GM19043 (cell line): Measurements from ENCODE around the gene TUBB6.

Source experiments
- ATAC-seq: cut with Tn5 transposase; IDR thresholded peaks from one replicate; pipeline ENCODE4 v1.9.1; 2021; ENCODE audit warnings: low read depth; ENCODE audit not compliant: unreplicated experiment

TUBB6 gene

DNA sequence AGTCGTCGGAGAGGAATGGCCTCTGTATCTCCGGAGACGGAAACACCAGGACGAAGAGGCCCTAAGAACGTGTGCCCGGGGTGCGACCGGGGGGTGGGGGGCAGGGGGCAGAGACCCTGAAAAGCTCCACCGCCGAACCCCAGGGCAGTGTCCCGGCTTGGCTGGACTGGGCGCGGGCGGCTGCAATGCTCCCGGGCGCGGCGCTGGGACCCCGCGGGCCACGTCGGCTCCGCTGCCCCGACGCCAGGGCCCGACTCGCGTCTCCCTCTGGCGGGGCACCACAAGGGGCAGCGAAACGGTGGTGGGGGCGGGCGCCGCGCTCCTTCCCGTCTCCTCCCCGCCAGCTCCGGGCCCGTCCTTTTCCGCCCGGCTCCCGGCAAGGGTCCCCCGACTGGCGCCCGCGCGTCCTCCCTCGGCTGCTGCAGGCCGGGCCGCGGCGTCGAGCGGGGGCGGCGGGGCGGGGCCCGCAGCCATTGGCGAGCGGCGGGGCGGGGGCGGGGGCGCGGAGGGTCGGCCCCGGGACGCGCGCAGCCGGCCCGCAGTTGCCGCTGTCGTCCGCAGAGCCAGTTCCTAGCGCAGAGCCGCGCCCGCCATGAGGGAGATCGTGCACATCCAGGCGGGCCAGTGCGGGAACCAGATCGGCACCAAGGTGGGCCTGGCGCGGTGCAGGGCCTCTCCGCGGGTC, at the start of gene TUBB6:
Gene TUBB6 (plus strand): TSS at position 541 of the 685 bp plus-strand sequence. CDS start 52 bp downstream, at position 593.
- peak; percentile 51 for ATAC-seq

DNA sequence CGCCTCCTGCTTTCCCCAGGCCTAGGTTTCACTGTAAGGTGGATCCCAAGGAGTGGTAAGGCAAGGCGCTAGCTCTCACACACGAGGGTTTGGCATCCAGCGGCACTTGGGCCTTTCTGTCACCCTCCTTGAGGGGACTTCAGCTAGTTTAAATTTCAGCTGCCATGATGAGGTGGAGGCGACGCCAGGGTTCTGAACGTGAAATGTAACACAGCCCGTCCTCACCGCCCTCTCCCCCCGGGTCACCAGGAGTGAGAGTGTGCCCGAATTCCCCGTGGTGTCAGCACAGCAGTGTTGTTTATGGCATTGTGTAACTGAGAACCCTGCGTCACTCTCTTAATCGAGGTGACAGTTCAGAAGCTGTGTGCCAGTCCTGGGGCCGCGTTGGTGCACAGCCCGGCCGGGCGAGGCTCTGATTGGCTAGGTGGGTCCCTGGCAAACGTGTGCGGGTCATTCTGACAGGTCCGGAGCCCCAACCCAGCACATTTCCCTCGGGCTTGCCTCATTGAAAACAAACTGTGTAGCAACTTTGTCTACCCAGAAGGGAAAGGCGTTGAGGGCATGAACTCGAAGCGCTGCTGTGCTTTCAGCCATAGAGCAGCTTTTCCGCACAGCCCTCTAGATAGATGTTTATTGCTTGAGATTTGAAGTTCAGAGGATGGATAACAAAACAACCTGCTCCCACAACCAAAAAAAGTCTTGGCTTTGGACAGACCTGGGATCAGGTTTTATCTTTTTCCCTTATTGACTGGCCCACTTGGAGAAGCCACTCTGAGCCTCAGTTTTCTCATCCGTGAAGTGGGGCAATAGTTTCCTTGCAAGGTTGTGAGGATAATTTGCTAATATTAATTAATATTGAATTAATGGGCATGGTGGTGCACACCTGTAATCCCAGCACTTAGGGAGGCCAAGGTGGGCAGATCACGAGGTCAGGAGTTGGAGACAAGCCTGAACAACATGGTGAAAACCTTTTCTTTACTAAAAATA, 49.0 kb upstream of the TUBB6 start:
- ATAC-seq, result no peak

DNA sequence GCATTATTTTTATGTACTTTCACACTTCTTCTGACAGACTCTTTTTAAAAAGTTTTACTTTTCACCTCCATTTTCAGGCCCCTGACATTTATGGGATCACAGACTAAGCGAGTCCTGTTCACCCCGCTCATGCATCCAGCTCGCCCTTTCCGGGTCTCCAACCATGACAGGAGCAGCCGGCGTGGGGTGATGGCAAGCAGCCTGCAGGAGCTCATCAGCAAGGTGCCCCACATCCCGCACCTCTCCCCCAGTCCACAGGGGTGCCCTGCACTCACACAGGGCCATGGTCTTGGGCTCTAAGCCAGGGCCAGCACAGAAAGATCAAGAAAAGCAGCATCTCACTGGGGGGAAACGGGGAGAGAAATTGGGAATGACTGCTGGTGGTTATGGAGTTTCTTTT, 45.3 kb upstream of the TUBB6 start:
- no peak for ATAC-seq

- ATAC-seq, result no peak
Measured at GRCh38 chr18:12264864-12265263, 43.2 kb upstream of the TUBB6 start.

- ATAC-seq, result peak; percentile 85
Measured at GRCh38 chr18:12271376-12272235, 36.4 kb upstream of the TUBB6 start.

- no peak for ATAC-seq
Measured at GRCh38 chr18:12274793-12275192, 33.2 kb upstream of the TUBB6 start.

DNA sequence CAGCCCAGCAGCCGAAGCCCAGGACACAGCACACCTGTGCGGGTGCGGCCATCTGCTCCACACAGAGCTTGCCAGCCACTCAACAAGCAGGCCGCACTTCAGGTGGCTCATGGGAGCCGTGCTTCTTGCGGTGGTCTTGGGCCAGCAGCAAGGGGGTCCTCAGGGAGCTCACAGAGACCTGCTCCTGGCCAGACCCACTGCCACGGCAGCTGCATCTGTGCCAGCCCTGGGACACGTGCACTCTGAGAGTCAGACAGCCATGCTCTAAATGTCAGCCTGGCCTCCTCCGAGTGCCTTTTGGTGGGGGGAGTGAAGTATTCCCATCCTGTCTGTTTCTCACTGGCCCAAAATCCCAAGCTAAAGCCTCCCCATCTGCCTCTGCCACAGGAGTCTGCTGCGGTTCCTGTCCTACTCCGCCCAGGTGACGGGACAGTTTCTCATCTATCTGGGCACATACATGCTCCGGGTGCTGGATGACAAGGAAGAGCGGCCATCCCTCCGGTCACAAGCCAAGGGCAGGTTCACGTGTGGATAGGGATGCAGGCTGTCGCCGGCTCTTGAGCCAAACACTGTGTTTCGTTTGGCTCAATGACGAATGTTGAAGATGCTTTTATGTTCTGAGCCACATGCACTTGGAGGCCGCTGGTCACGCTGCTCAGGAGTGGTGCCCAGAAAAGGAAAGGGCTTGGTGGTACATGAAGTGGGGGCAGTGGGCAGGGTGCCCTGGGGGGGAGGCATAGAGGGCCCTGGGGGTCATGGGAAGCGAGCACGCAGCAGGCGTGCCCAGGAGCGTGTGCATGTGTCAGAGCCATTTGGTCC, 31.1 kb upstream of the TUBB6 start:
- no peak for ATAC-seq

DNA sequence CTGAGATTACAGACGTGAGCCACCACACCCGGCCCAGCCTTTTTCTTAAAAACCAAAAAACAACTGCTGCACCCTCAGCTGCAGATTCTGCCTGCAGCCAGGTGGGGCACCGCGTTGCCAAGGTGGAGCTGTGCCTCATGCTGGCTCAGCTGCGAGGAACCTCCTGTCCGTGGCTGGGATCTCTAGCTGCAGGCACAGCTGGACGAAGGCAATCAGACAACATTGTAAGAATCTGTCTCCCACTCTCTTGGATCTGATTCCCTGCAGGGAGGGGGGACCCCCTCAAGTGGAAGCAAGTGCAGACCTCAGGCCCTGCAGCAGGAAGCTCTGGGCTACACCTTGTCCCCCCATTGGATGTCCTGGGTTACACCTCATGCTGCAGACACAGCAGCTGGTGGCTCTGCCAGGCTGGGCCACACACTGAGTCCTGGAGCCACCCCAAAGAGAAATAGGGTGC, 29.8 kb upstream of the TUBB6 start:
- ATAC-seq, result no peak

DNA sequence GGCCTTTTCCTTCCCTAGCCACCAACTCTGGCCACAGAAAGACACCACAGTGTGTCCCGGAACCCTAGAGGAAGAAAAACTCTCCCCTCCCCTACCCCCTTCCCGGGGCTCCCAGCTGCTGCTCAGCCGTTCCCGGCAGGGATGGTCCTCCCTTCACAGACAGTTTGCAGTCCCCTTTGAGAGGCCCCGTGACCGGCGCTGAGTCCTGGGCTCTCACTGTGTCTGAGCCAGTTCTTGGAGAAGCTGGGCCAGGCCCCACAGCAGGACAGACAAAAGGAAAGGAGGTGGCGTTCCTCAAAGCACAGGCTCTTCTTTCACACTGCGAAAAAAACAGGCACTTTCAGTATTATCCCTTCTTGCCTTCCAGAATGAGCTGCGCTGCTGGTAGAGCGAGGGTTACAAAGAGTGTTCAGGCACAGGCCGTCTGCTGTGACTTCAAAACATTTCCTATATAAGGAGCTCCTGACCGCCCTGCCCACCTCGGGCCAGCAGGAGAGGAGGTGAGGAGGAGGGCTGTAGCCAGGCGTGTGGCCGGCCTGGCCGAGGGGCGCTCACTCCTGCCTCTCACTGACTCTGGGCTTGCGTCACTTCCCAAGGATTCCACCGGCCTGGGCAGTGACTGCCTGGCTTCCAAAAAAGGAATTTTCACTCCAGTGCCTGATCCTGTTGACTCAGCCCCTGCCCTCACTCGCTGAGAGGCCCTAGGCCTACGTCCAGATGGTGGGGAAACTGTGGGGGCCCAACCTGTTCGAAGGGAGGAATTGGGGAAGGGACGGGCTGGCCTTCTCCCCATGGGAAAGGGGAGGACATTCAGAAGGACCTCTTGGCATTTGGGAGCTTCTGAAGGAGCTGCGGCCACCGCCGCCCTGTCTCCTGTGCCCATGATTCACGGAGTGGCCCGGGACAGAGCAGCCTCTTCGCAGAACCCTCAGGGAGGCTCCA, 29.0 kb upstream of the TUBB6 start:
- no peak for ATAC-seq

- no peak for ATAC-seq
Measured at GRCh38 chr18:12279781-12280531, 28.1 kb upstream of the TUBB6 start.

- no peak for ATAC-seq
Measured at GRCh38 chr18:12281861-12282260, 26.2 kb upstream of the TUBB6 start.

GRCh38 chr18:12282442-12283039, 25.5 kb upstream of the TUBB6 start:
- ATAC-seq, result no peak

DNA sequence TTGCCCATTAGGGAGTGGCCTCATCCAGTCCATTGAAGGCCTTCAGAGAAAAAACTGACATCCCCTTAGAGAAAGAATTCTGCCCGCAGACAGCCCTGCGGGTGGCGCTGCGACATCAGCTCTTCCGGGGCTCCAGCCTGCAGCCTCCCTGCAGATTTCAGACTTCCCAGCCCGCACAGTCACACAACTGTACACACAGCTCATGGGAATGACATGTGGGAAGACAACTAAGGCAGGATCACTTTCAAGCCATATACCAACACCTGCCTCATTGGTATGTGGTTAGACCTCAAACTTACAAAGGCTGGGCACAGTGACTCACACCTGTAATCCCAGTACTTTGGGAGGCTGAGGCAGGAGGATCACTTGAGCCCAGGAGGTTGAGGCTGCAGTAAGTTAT, 24.8 kb upstream of the TUBB6 start:
- ATAC-seq, result no peak

DNA sequence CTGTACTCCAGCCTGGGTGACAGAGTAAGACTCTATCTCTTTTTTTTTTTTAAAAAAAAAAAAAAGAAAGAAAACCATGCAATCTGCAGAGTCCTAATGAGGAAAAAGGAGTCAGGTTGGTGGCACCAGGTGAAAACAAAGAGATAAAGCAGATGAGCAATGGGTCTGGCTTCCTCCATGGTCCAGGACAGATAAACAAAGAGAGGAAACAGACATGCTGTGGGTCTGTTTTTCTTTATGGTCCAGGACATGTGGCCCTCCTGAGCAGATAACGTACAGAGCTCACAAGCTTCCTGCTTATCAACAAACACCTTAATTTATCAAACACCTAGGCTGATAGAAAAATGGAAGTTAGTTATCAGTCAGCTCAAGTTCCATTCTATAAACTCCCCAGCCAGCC, 24.4 kb upstream of the TUBB6 start:
- ATAC-seq, result no peak

DNA sequence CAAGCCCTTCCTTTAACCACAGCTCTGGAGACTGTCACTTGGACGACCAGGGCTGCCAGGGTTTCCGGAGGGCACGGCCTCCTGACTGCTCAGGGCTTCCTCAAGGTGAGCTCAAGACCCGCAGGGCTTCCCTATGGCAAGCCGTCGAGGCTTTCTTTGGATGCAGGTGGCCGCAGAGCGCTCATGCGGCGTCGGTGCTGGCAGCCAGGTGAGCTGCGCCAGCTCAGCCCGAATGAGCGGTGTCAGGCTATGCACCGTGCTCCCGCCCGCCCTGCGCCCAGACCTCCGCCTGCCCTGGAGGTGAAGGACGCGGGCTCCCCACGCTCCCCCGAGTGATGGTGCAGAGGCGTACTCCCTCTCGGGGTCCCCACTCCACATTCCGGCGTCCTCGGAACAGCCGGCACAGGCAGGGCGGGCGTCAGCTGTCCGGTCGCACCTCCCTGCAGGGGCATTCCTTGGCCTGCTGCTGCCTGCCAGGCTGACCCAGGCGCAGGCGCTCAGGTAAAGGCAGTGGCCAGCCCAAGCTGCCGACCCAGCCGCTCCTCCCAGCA, 20.8 kb upstream of the TUBB6 start:
- no peak for ATAC-seq

GRCh38 chr18:12287684-12288402, 20.2 kb upstream of the TUBB6 start:
- no peak for ATAC-seq

DNA sequence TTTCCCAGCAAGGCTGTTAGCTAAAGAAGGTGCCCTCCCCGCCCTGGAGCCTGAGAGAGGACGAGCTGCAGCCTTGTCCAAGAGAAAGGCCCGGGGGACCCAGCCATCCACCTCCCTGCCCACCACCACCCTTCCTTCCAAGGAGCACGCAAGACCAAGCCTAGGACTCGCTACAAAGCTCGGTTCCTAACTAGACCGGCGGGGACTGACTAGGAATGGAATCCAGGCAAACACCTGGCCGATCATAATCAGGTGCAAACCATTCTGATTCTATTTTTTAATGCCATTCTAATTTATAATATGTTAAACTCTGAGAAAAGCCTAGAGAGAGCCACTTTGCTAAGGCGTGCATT, 19.7 kb upstream of the TUBB6 start:
- ATAC-seq, result no peak
